ENCODE results near the gene TST.

GRCh38 chr22:36997746-36998145, 21.5 kb downstream of the TST start:
- TF ChIP-seq CTCF (IDR thresholded peaks at IDR 0.05 in 8 of 11, conservative IDR thresholded peaks at IDR 0.05 in 3 of 11): no peak
- no peak for TF ChIP-seq POLR2A (IDR thresholded peaks at IDR 0.05)
- no peak for TF ChIP-seq POLR2AphosphoS5 (IDR thresholded peaks at IDR 0.05)
